OCI-LY3 (cell line): Measurements from ENCODE around the gene CTDSPL2.

Experiments used
- H2AFZ ChIP-seq: fragments of 200-600, 300-600 bp; shearing (Covaris generic); 2 replicates; pipeline ENCODE4 v1.6.0; 2014; ENCODE audit warnings: antibody characterized with exemption, low read depth, low read length
- H3K27ac ChIP-seq: fragments of 200-600, 300-600 bp; sonication (generic); 2 replicates; pipeline ENCODE4 v1.5.1; 2014; ENCODE audit warnings: mild to moderate bottlenecking, low read length, moderate library complexity, mixed read lengths
- H3K27me3 ChIP-seq: fragments of 200-600, 300-600 bp; sonication (generic); 2 replicates; pipeline ENCODE4 v1.6.1; 2014; ENCODE audit warnings: low read depth, low read length, mixed read lengths
- H3K36me3 ChIP-seq: fragments of 200-600, 300-600 bp; sonication (generic); replicated peaks from 2 replicates; pipeline ENCODE3; 2014; ENCODE audit warnings: low read depth, low read length, mixed read lengths
- H3K4me1 ChIP-seq: fragments of 300-600, 200-600 bp; sonication (generic); 2 replicates; pipeline ENCODE4 v1.6.1; 2014; ENCODE audit warnings: low read length, mixed read lengths
- H3K4me2 ChIP-seq: fragments of 200-600, 300-600 bp; sonication (generic); 2 replicates; pipeline ENCODE4 v1.6.1; 2014; ENCODE audit warnings: low read length, mixed read lengths
- H3K4me3 ChIP-seq: fragments of 300-600, 200-600 bp; sonication (generic); 2 replicates; pipeline ENCODE4 v1.5.1; 2014; ENCODE audit warnings: antibody characterized with exemption, mild to moderate bottlenecking, low read length, moderate library complexity
- H3K79me2 ChIP-seq: fragments of 300-600, 200-600 bp; shearing (Covaris generic); 2 replicates; pipeline ENCODE4 v1.6.1; 2014; ENCODE audit warnings: mild to moderate bottlenecking, low read length, mixed read lengths
- H3K9ac ChIP-seq: fragments of 300-600, 200-600 bp; shearing (Covaris generic); 2 replicates; pipeline ENCODE4 v1.6.0; 2014; ENCODE audit warnings: mild to moderate bottlenecking, low read length, moderate library complexity
- H3K9me3 ChIP-seq: fragments of 200-600, 300-600 bp; shearing (Covaris generic); 2 replicates; pipeline ENCODE4 v1.6.1; 2014; ENCODE audit warnings: low read length, mixed read lengths; ENCODE audit not compliant: insufficient read depth
- H4K20me1 ChIP-seq: fragments of 200-600, 300-600 bp; sonication (generic); 2 replicates; pipeline ENCODE4 v1.6.1; 2016; ENCODE audit warnings: low read length, mixed read lengths; ENCODE audit not compliant: insufficient read depth
- EZH2phosphoT487 ChIP-seq: fragments of 200-600 bp; shearing (Covaris generic); IDR thresholded peaks from 2 replicates; pipeline ENCODE4 v1.6.1; 2018; ENCODE audit warnings: antibody characterized with exemption, mixed run types, low read depth
- TF ChIP-seq, protein P1 (sequence below): fragments of 200-600, 300-600 bp; sonication (generic); IDR thresholded peaks from 2 replicates; pipeline ENCODE4 v1.5.1; 2014; ENCODE audit warnings: antibody characterized with exemption, low read length, low read depth

CTDSPL2 gene

GRCh38 chr15:44516436-44516835 lies 89.0 kb downstream of the CTDSPL2 start:
- Histone ChIP-seq H3K9ac (no peak overlapping the region), H2AFZ (no peak overlapping the region), H3K36me3 (peaks cover 7% of the 10 kb centered on the region), H3K27ac (no peak overlapping the region), H3K4me3 (no peak overlapping the region), H3K27me3 (no peaks in the 10 kb centered on the region), H3K4me1 (no peaks in the 10 kb centered on the region), H4K20me1 (no peaks in the 10 kb centered on the region), H3K4me2 (no peak overlapping the region), H3K9me3 (no peaks in the 10 kb centered on the region), H3K79me2 (no peaks in the 10 kb centered on the region)
- TF ChIP-seq, protein P1, sequence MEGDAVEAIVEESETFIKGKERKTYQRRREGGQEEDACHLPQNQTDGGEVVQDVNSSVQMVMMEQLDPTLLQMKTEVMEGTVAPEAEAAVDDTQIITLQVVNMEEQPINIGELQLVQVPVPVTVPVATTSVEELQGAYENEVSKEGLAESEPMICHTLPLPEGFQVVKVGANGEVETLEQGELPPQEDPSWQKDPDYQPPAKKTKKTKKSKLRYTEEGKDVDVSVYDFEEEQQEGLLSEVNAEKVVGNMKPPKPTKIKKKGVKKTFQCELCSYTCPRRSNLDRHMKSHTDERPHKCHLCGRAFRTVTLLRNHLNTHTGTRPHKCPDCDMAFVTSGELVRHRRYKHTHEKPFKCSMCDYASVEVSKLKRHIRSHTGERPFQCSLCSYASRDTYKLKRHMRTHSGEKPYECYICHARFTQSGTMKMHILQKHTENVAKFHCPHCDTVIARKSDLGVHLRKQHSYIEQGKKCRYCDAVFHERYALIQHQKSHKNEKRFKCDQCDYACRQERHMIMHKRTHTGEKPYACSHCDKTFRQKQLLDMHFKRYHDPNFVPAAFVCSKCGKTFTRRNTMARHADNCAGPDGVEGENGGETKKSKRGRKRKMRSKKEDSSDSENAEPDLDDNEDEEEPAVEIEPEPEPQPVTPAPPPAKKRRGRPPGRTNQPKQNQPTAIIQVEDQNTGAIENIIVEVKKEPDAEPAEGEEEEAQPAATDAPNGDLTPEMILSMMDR, result no peak
- no peak for TF ChIP-seq EZH2phosphoT487

- H3K4me3 ChIP-seq, result no peak overlapping the region
- no peaks in the 10 kb centered on the region for H3K4me1 ChIP-seq
- no peaks in the 10 kb centered on the region for H3K79me2 ChIP-seq
- H3K4me2 ChIP-seq, result no peak overlapping the region
- no peak overlapping the region for H3K27ac ChIP-seq
- no peak overlapping the region for H3K9ac ChIP-seq
- H3K36me3 ChIP-seq, result peaks cover 13% of the 10 kb centered on the region
- no peaks in the 10 kb centered on the region for H3K27me3 ChIP-seq
- no peaks in the 10 kb centered on the region for H4K20me1 ChIP-seq
- no peak overlapping the region for H2AFZ ChIP-seq
- no peaks in the 10 kb centered on the region for H3K9me3 ChIP-seq
- TF ChIP-seq, protein P1, result no peak
- no peak for TF ChIP-seq EZH2phosphoT487
Observed at GRCh38 chr15:44519537-44519936, 92.1 kb downstream of the CTDSPL2 start.

GRCh38 chr15:44525018-44525417 lies 97.6 kb downstream of the CTDSPL2 start:
- no peaks in the 10 kb centered on the region for H3K9me3 ChIP-seq

GRCh38 chr15:44527241-44527640 lies 99.8 kb downstream of the CTDSPL2 start:
- H3K79me2 ChIP-seq, result no peaks in the 10 kb centered on the region
- H3K27ac ChIP-seq, result no peak overlapping the region
- H3K4me1 ChIP-seq, result no peaks in the 10 kb centered on the region
- H3K4me3 ChIP-seq, result no peak overlapping the region
- H4K20me1 ChIP-seq, result no peaks in the 10 kb centered on the region
- H2AFZ ChIP-seq, result no peak overlapping the region
- TF ChIP-seq EZH2phosphoT487, result no peak
- TF ChIP-seq, protein P1, result no peak
- H3K36me3 ChIP-seq, result peaks cover 23% of the 10 kb centered on the region
- H3K4me2 ChIP-seq, result no peak overlapping the region
- no peak overlapping the region for H3K9ac ChIP-seq
- no peaks in the 10 kb centered on the region for H3K27me3 ChIP-seq
- H3K9me3 ChIP-seq, result no peaks in the 10 kb centered on the region

More at GRCh38 chr15:44525018-44525417, 97.6 kb downstream of the CTDSPL2 start:
- no peak overlapping the region for H2AFZ ChIP-seq
- no peaks in the 10 kb centered on the region for H4K20me1 ChIP-seq
- H3K79me2 ChIP-seq, result no peaks in the 10 kb centered on the region
- H3K27me3 ChIP-seq, result no peaks in the 10 kb centered on the region
- H3K4me3 ChIP-seq, result no peak overlapping the region
- no peak overlapping the region for H3K9ac ChIP-seq
- TF ChIP-seq, protein P1, result no peak
- no peak overlapping the region for H3K27ac ChIP-seq
- peaks cover 26% of the 10 kb centered on the region for H3K36me3 ChIP-seq
- H3K4me1 ChIP-seq, result no peaks in the 10 kb centered on the region
- no peak overlapping the region for H3K4me2 ChIP-seq
